GM19023 (cell line): Measurements from ENCODE around the gene PRSS2.

Experiments used
- ATAC-seq: cut with Tn5 transposase; IDR thresholded peaks from one replicate; pipeline ENCODE4 v1.9.1; 2021; ENCODE audit warnings: mild to moderate bottlenecking, moderate library complexity; ENCODE audit not compliant: unreplicated experiment

The PRSS2 gene

GRCh38 chr7:142785841-142786250 lies 15.1 kb downstream of the PRSS2 start:
- ATAC-seq: no peak

- ATAC-seq: no peak
These were observed 16.4 kb downstream of the PRSS2 start for GRCh38 chr7:142787034-142787768.

DNA sequence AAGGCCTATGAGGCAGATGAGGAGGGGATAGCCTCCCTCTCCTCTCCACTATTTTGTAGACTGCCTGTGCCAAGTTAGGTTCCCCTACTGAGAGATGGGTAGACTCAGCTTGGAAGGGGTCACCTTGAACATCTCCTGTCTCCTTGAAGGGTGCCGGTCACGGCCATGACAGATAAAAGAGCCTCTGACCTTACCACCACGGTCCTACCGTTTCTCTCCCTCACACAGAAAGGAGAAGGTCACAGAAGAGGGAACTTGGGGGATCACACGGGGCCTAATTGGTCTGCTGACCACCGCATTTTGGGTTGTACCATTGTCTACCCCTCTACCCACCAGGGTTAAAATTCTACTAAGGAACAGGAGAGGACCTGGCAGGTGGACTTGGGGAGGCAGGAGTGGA lies 17.0 kb downstream of the PRSS2 start:
- no peak for ATAC-seq

- no peak for ATAC-seq
These were observed 17.8 kb downstream of the PRSS2 start for GRCh38 chr7:142788303-142789289.

DNA sequence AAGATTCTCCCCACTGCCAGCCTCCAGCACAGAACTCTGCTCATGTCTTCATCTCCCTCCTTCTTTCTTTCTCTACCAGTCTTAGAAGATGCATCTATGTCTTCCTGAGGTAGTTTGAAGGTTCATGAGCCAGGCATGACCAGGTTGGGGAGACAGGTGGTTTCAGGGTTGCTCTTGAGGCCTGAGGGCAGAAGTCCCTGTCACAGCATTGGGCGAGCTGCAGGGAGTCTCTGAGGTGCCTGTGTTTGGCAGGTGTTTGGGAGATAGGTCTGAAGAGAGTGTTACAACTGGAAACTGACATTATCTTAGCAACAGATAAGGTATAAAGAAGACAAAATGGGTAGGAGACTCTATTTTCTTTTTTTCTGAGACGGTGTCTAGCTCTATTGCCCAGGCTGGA lies 18.7 kb downstream of the PRSS2 start:
- ATAC-seq: no peak

GRCh38 chr7:142790056-142790455 lies 19.3 kb downstream of the PRSS2 start:
- no peak for ATAC-seq

DNA sequence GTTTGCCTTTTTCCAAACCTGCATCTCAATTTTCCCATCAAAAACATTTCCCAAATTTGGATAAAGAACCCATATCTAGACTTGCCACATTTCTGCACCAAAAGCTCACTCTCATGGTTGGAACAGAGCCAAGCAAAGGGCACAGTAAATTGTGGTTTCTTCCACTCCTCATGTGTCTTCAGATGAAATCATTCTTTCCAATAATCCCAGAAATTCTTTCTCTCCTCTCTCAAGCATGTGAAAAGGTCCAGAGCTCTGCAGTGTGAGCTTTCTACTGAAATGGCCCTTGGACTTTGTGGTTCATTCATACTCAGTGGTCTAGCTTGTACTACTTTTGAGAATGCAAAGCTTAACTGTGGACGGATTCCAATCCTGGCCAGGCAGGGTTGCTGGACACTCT lies 19.8 kb downstream of the PRSS2 start:
- ATAC-seq: no peak

DNA sequence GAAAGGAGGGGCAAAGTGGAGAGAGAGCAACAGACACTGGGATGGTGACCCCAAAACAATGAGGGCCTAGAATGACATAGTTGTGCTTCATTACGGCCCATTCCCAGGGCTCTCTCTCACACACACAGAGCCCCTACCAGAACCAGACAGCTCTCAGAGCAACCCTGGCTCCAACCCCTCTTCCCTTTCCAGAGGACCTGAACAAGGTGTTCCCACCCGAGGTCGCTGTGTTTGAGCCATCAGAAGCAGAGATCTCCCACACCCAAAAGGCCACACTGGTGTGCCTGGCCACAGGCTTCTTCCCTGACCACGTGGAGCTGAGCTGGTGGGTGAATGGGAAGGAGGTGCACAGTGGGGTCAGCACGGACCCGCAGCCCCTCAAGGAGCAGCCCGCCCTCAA lies 20.7 kb downstream of the PRSS2 start:
- ATAC-seq: no peak

- no peak for ATAC-seq
These were observed 21.4 kb downstream of the PRSS2 start for GRCh38 chr7:142792129-142792528.

GRCh38 chr7:142792593-142792992 lies 21.8 kb downstream of the PRSS2 start:
- ATAC-seq: no peak

DNA sequence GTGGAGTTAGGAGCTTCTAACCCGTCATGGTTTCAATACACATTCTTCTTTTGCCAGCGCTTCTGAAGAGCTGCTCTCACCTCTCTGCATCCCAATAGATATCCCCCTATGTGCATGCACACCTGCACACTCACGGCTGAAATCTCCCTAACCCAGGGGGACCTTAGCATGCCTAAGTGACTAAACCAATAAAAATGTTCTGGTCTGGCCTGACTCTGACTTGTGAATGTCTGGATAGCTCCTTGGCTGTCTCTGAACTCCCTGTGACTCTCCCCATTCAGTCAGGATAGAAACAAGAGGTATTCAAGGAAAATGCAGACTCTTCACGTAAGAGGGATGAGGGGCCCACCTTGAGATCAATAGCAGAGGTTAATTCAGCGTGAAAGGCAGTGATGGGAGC lies 22.4 kb downstream of the PRSS2 start:
- no peak for ATAC-seq

GRCh38 chr7:142795339-142795863 lies 24.6 kb downstream of the PRSS2 start:
- ATAC-seq: no peak

DNA sequence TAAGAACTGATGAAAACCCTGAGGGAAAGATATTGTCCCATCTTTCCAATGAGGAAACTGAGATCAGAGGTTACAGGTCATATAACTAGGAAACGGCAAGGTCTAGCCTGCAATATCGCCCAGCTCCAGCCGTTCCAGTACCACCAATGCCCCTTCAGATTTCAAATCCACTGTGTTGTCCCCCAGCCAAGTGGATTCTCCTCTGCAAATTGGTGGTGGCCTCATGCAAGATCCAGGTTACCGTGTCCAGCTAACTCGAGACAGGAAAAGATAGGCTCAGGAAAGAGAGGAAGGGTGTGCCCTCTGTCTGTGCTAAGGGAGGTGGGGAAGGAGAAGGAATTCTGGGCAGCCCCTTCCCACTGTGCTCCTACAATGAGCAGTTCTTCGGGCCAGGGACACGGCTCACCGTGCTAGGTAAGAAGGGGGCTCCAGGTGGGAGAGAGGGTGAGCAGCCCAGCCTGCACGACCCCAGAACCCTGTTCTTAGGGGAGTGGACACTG lies 25.3 kb downstream of the PRSS2 start:
- ATAC-seq: no peak

DNA sequence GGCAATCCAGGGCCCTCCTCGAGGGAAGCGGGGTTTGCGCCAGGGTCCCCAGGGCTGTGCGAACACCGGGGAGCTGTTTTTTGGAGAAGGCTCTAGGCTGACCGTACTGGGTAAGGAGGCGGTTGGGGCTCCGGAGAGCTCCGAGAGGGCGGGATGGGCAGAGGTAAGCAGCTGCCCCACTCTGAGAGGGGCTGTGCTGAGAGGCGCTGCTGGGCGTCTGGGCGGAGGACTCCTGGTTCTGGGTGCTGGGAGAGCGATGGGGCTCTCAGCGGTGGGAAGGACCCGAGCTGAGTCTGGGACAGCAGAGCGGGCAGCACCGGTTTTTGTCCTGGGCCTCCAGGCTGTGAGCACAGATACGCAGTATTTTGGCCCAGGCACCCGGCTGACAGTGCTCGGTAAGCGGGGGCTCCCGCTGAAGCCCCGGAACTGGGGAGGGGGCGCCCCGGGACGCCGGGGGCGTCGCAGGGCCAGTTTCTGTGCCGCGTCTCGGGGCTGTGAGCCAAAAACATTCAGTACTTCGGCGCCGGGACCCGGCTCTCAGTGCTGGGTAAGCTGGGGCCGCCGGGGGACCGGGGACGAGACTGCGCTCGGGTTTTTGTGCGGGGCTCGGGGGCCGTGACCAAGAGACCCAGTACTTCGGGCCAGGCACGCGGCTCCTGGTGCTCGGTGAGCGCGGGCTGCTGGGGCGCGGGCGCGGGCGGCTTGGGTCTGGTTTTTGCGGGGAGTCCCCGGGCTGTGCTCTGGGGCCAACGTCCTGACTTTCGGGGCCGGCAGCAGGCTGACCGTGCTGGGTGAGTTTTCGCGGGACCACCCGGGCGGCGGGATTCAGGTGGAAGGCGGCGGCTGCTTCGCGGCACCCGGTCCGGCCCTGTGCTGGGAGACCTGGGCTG lies 26.0 kb downstream of the PRSS2 start:
- peak; percentile 41 for ATAC-seq

DNA sequence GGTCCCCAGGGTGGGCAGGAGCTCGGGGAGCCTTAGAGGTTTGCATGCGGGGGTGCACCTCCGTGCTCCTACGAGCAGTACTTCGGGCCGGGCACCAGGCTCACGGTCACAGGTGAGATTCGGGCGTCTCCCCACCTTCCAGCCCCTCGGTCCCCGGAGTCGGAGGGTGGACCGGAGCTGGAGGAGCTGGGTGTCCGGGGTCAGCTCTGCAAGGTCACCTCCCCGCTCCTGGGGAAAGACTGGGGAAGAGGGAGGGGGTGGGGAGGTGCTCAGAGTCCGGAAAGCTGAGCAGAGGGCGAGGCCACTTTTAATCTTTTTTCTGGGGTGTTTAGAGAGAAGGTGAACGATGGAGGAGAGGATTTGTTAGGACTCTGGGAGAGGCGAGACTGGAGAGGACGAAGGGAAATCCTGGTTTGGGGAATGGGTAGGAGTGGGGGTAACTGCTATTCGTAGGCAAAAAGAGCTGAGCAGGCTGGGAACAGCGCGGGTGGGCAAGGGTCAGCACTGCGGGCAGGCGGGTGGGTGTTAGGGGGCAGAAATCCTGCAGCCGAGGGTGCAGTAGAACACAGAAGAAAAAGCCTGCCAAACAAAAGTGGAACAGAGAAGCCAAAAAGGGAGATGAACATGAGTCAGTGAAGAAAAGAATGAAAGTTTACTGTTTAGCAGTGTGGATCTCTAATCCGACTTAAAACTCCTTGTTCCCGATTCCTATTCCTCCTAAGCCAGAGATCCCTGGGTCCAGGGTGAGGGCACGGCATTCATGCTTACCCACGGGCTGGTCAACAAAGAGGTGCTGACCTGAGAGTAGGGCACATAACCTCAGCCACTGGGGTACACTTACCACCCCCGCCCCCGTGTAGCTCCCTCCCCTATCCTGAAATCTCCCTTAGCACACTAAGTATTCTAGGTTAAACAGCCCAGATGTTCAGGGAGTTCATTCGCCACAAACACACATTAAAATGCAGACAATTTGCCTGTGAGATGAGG lies 26.9 kb downstream of the PRSS2 start:
- ATAC-seq: peak; percentile 44

GRCh38 chr7:142798451-142799436 lies 28.0 kb downstream of the PRSS2 start:
- ATAC-seq: no peak

DNA sequence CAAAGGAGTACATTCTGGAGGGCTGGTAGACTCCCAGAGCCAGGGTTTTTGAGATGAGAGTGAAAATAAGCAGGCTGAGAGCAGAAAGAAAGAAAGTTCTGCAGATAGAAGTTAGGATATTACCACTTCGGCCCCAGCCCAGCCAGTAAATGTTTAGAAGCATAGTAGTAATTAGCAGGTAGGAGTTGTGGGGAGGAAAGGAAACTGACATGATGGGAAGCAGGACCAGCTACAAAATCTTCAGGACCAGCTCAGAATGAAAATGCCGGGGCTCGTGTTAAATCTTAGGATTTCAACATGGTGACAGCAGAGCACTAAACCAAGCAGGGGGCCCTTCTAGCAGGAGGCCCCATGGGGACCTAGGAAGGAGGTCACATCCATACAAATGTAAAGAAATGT lies 28.7 kb downstream of the PRSS2 start:
- no peak for ATAC-seq

DNA sequence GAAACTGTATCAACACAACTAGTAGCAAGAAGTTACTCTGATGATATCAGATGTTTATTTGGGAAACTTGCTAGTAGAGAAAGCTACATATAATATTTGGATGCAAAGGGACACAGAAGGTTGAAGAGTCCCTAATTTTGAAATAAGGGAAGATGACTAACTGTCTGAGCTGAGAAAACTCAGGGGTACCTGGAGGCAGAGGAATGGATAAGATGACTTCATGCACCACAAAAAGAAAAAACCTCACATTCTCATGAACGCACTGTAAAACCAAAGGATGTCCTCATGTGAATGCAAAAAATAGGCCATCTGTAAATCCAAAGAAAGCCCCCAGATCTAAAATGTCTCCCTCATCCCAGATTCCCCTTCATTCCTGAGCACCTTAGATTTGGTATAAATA lies 29.3 kb downstream of the PRSS2 start:
- no peak for ATAC-seq
